ENCODE measurements around the gene CYTH3. TPM values are rescaled to one million over a fixed set of nuclear protein-coding genes. Genes with fewer than 3 reads are reported as not detected.

The CYTH3 gene
- total and polyA plus RNA-seq, 2 of the 8 experiments (the other 6 are each of a cell fraction or from before 2014, with no cell fraction given), result 10.3 to 11.9 TPM

- TF ChIP-seq RXRA (IDR thresholded peaks at IDR 0.05; ENCODE audit: insufficient read depth, low read depth, low read length) (no peak), RNF2 (IDR thresholded peaks at IDR 0.05; ENCODE audit: borderline replicate concordance, low read depth, low read length, missing control alignments, poor library complexity, severe bottlenecking) (no peak), TAF7 (optimal IDR thresholded peaks at IDR 0.05; ENCODE audit: borderline replicate concordance, low read depth, low read length) (no peak), CTBP2 (IDR thresholded peaks at IDR 0.05; ENCODE audit: borderline replicate concordance, insufficient read depth, insufficient read length, low read length) (no peak)
Observed at GRCh38 chr7:6227294-6227846, 45.1 kb downstream of the CYTH3 start (continued).

All from H1 (cell line).